ENCODE measurements around the gene CRLF1.

The CRLF1 gene

DNA sequence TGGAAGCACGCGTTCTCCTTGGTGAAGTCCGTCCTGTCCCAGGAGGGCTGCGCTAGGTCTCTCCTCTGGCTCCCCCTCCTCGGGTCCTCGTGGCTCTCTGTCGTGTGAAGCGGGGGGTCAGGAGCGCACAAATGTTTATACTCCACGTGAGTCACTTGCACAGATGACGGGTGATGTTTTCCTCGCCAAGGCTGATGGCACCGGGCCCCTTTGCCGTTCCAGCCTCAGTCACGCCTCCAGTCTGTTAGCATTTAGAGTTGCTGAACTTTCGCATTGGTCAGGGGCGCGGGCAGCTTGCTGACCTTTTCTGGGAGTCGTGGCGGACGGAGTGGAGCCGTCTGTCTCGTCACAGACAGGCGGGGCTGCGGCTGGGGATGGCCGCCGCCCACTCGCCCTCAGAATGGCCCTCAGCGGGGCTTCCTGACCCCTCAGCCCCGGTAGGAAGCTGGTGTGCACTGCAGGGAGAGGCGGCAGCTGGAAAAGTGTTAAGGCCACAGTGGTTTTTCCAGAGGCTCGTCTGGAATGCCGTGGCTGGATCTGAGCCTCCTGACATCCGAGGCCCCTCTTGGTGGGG, 44.0 kb upstream of the CRLF1 start:
- DNase-seq (ENCODE audit: low read depth) = no peak
- no peak overlapping the region for H3K4me3 ChIP-seq (ENCODE audit: low read depth, low read length)
- TF ChIP-seq, protein P1, sequence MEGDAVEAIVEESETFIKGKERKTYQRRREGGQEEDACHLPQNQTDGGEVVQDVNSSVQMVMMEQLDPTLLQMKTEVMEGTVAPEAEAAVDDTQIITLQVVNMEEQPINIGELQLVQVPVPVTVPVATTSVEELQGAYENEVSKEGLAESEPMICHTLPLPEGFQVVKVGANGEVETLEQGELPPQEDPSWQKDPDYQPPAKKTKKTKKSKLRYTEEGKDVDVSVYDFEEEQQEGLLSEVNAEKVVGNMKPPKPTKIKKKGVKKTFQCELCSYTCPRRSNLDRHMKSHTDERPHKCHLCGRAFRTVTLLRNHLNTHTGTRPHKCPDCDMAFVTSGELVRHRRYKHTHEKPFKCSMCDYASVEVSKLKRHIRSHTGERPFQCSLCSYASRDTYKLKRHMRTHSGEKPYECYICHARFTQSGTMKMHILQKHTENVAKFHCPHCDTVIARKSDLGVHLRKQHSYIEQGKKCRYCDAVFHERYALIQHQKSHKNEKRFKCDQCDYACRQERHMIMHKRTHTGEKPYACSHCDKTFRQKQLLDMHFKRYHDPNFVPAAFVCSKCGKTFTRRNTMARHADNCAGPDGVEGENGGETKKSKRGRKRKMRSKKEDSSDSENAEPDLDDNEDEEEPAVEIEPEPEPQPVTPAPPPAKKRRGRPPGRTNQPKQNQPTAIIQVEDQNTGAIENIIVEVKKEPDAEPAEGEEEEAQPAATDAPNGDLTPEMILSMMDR (IDR thresholded peaks at IDR 0.05; ENCODE audit: insufficient read depth, low read depth, low read length, missing control alignments) = no peak

GRCh38 chr19:18650021-18650390, 43.4 kb upstream of the CRLF1 start:
- DNase-seq (ENCODE audit: low read depth) = no peak
- TF ChIP-seq, protein P1 (IDR thresholded peaks at IDR 0.05; ENCODE audit: insufficient read depth, low read depth, low read length, missing control alignments) = no peak
- no peak overlapping the region for H3K4me3 ChIP-seq (ENCODE audit: low read depth, low read length)

- no peak overlapping the region for H3K4me3 ChIP-seq (ENCODE audit: low read depth, low read length)
- TF ChIP-seq, protein P1 (IDR thresholded peaks at IDR 0.05; ENCODE audit: insufficient read depth, low read depth, low read length, missing control alignments) = no peak
- no peak for DNase-seq (ENCODE audit: low read depth)
These were observed 42.9 kb upstream of the CRLF1 start for GRCh38 chr19:18649371-18650020.

GRCh38 chr19:18648973-18649315, 42.3 kb upstream of the CRLF1 start:
- no peak for DNase-seq (ENCODE audit: low read depth)
- TF ChIP-seq, protein P1 (IDR thresholded peaks at IDR 0.05; ENCODE audit: insufficient read depth, low read depth, low read length, missing control alignments) = no peak
- H3K4me3 ChIP-seq (ENCODE audit: low read depth, low read length) = no peak overlapping the region

DNA sequence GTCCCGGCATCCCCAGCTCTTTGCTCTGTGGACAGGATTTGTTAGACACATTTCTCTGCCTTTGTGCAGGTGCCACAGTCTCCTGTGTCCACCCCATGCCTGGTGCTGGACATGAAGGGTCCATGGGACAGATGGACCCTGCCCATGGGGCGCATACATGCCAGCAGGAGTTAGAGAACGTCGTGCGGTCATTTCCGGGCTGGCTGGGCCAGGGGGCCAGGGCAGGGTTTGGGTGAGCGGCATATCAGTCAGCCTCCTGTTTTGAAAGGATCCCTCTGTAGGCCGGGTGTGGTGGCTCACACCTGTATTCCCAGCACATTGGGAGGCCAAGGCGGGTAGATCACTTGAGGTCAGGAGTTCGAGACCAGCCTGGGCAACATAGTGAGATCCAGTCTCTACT, 41.2 kb upstream of the CRLF1 start:
- no peak for DNase-seq (ENCODE audit: low read depth)
- H3K4me3 ChIP-seq (ENCODE audit: low read depth, low read length) = no peak overlapping the region
- TF ChIP-seq, protein P1 (IDR thresholded peaks at IDR 0.05; ENCODE audit: insufficient read depth, low read depth, low read length, missing control alignments) = no peak

DNA sequence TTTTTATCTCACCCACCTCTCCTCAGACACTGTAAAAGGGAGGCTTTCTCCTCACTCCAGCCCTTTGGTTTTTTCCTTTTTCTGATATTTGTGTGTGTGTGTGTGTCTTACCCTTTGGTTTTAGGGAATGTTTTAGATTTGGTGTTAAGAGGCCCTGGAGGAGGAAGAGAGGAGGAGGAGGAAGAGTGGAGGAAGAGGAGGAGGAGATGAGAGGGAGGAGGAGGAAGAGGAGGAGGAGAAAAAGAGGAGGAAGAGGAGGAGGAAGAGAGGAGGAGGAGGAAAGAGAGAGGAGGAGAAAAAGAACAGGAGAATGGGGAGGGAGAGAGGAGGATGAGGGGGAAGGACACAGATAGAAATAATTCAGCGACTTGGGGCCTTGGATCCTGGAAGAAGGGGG, 40.8 kb upstream of the CRLF1 start:
- TF ChIP-seq, protein P1 (IDR thresholded peaks at IDR 0.05; ENCODE audit: insufficient read depth, low read depth, low read length, missing control alignments) = no peak
- no peak overlapping the region for H3K4me3 ChIP-seq (ENCODE audit: low read depth, low read length)
- DNase-seq (ENCODE audit: low read depth) = no peak
